Keratinocyte (primary cell): ENCODE data around the gene TLE7.

ENCODE experiments used
- EZH2 ChIP-seq: IDR thresholded peaks from one replicate; pipeline ENCODE4 v1.6.1; 2012; ENCODE audit warnings: inconsistent platforms, mild to moderate bottlenecking, low read length, moderate library complexity
- TF ChIP-seq, protein P1 (sequence below), 3 experiments: IDR thresholded peaks in 1 of 3; conservative IDR thresholded peaks in 1 of 3; optimal IDR thresholded peaks in 1 of 3; 2 replicates in 2 of 3; 3 replicates in 1 of 3; pipeline versions ENCODE3 to v1.5.1; 2011; ENCODE audit warnings: low read length in 3 of 3, mild to moderate bottlenecking in 3 of 3, moderate library complexity in 2 of 3, control low read depth in 1 of 3, inconsistent platforms in 1 of 3; ENCODE audit not compliant: insufficient read depth in 2 of 3; ENCODE audit errors: extremely low read depth in 1 of 3

DNA sequence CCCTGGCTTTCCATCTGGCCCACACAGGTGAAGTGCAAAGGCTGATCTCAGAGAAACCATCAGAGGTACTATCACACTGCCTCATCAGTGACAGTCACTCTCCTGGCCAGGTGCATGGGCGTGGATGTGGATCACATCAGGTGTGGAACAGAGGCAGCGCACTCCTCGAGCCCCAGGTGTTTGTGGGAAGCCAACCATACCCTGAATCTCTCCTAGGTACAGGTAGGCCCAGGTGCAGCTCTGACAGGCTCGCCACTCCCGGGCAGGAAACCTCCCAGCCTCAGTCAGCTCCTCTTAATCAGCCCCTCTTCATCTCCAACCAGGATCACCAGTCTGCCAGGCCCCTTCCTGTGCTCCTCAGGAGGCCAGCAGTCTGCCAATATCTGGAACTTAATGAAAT, 31.7 kb downstream of the TLE7 start:
- TF ChIP-seq, protein P1, sequence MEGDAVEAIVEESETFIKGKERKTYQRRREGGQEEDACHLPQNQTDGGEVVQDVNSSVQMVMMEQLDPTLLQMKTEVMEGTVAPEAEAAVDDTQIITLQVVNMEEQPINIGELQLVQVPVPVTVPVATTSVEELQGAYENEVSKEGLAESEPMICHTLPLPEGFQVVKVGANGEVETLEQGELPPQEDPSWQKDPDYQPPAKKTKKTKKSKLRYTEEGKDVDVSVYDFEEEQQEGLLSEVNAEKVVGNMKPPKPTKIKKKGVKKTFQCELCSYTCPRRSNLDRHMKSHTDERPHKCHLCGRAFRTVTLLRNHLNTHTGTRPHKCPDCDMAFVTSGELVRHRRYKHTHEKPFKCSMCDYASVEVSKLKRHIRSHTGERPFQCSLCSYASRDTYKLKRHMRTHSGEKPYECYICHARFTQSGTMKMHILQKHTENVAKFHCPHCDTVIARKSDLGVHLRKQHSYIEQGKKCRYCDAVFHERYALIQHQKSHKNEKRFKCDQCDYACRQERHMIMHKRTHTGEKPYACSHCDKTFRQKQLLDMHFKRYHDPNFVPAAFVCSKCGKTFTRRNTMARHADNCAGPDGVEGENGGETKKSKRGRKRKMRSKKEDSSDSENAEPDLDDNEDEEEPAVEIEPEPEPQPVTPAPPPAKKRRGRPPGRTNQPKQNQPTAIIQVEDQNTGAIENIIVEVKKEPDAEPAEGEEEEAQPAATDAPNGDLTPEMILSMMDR (optimal IDR thresholded peaks at IDR 0.05 in 1 of 3, IDR thresholded peaks at IDR 0.05 in 1 of 3, conservative IDR thresholded peaks at IDR 0.05 in 1 of 3; ENCODE audit: extremely low read depth in 1 of 3, insufficient read depth in 2 of 3, low read length in 3 of 3): no peak
- TF ChIP-seq EZH2: no peak
